ENCODE results near the gene PTGDR.

Gene PTGDR

DNA sequence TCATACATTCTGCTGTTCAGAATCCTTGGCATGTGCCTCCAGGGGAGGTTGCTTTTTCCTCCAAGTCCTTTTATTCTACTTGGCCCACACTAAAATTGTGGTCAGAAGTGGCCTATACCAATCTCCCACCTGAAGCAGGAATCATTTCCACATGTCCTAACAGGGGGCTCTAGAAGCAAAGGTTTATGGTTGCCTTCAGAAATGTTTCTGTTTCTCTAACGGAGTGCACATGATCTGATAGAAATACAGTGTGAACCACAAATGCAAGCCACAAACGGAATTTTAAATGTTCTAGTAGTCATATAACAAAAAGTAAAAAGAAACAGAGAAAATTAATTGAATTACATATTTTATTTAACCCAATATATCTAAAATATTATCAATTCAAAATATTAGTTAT lies 50.6 kb downstream of the PTGDR start:
- no peak for DNase-seq (ENCODE audit: low spot score)
- TF ChIP-seq, protein P1, sequence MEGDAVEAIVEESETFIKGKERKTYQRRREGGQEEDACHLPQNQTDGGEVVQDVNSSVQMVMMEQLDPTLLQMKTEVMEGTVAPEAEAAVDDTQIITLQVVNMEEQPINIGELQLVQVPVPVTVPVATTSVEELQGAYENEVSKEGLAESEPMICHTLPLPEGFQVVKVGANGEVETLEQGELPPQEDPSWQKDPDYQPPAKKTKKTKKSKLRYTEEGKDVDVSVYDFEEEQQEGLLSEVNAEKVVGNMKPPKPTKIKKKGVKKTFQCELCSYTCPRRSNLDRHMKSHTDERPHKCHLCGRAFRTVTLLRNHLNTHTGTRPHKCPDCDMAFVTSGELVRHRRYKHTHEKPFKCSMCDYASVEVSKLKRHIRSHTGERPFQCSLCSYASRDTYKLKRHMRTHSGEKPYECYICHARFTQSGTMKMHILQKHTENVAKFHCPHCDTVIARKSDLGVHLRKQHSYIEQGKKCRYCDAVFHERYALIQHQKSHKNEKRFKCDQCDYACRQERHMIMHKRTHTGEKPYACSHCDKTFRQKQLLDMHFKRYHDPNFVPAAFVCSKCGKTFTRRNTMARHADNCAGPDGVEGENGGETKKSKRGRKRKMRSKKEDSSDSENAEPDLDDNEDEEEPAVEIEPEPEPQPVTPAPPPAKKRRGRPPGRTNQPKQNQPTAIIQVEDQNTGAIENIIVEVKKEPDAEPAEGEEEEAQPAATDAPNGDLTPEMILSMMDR (IDR thresholded peaks at IDR 0.05; ENCODE audit: borderline replicate concordance, control extremely low read depth, extremely low read depth, insufficient read depth, missing control alignments): no peak
- in situ Hi-C loops (cut with MboI; ENCODE audit: low sequenced_read_pairs, unreplicated experiment): no loop called here

DNA sequence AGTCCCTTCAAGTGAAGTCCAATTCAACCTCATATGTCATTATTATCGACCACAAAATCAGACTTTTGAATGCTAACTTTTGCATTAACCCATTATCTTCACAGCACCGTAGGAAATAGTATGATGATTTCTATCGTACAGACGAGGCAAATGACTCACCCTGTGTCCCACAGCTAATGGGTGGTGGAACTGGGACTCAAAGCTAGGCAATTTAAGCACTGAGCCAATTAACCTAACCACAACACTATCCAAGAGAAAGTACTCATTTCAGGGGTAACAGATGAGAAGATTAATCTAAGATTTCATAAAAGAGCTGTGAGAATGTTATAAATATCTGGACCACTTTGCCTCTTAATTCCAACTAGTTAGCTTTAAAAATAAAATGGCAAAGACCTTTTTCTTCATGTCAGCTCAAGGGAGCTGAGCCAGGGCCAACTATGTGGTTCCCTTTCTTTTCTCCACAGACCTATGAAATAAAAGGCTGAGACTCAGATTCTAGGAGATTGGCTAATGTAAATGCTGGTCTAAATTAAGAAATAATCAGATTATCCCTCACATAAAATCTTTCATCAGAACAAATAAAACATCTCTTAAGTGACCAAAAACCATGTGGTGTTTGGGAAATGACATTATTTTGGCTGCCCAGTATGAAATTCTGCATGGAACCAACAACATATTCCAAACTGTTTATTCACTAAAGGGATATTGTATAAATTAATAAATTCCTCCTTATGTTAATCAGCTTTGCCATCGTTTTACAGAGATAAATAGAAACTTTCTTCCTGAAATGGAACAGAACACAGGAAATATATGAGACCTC lies 51.5 kb downstream of the PTGDR start:
- DNase-seq (ENCODE audit: low spot score): no peak
- TF ChIP-seq, protein P1 (IDR thresholded peaks at IDR 0.05; ENCODE audit: borderline replicate concordance, control extremely low read depth, extremely low read depth, insufficient read depth, missing control alignments): no peak
- in situ Hi-C loops (cut with MboI; ENCODE audit: low sequenced_read_pairs, unreplicated experiment): no loop called here

DNA sequence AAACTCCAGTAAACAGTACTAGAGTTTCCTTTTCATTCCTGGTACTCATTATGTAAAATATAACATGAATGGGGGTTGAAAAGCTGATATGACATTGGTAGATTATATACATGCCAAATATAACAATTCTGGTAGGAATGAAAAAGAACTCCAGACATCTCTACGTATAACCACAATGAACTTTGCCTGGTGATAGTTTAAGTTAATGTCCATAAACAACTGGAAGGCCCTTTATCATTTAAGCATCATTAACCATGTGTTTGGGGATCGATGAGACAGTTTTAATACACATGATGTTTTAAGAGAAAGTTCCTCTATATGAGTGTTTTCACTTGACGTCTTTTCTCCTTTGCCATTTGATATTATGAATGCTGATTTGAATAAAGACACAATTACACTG lies 52.4 kb downstream of the PTGDR start:
- in situ Hi-C loops (cut with MboI; ENCODE audit: low sequenced_read_pairs, unreplicated experiment): no loop called here
- TF ChIP-seq, protein P1 (IDR thresholded peaks at IDR 0.05; ENCODE audit: borderline replicate concordance, control extremely low read depth, extremely low read depth, insufficient read depth, missing control alignments): no peak
- no peak for DNase-seq (ENCODE audit: low spot score)

DNA sequence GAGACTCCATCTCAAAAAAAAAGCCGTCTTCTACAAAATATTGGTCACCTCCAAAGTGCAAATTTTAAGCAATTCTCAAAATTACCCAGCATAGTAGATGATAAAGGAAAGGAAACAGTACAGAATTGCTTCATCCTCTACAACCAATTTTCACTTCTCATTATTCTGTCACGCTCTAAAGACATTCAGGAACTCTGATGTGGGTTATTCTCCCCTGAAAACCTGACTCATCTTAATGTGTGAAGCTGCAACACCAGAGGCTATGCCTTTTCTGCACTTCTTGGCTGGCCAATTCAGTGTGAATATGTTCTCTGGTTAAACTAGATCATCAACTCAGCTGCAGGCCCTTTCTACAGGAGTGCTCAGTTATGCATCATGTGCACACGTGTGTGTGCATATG lies 57.6 kb downstream of the PTGDR start:
- TF ChIP-seq, protein P1 (IDR thresholded peaks at IDR 0.05; ENCODE audit: borderline replicate concordance, control extremely low read depth, extremely low read depth, insufficient read depth, missing control alignments): no peak
- DNase-seq (ENCODE audit: low spot score): peak; percentile 72
- in situ Hi-C loops (cut with MboI; ENCODE audit: low sequenced_read_pairs, unreplicated experiment): no loop called here

DNA sequence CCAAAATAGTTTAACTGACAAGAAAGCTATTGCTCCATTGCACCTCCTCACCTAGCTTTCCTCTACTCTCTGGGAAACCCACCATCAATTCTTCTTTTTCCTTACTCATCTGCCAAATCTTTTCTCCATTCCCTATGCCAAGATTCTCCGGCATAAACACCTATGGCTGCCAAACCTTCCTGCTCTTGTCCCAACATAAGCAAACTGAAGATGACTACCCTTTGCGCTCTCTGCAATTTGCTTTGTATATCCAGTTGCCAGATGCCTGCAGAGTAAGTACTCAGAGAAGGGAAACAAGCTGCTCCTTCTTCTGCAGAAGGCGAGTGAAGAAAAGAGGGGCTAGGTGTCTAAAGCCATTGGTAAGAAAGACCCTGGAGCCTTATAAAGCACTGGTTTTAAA lies 58.1 kb downstream of the PTGDR start:
- no peak for DNase-seq (ENCODE audit: low spot score)
- in situ Hi-C loops (cut with MboI; ENCODE audit: low sequenced_read_pairs, unreplicated experiment): no loop called here
- TF ChIP-seq, protein P1 (IDR thresholded peaks at IDR 0.05; ENCODE audit: borderline replicate concordance, control extremely low read depth, extremely low read depth, insufficient read depth, missing control alignments): no peak

Data from GM13976 (cell line).